ENCODE data around the gene PPFIBP1. TPM values are rescaled to one million over a fixed set of nuclear protein-coding genes. Genes with fewer than 3 reads are reported as not detected.
A peak's percentile ranks its signal among the peaks of the same experiment; 100 is the strongest.

Gene PPFIBP1
- total and polyA plus RNA-seq, 2 of the 13 experiments (the other 11 are each of a cell fraction or from before 2014, with no cell fraction given) = 16.2 to 21.8 TPM

DNA sequence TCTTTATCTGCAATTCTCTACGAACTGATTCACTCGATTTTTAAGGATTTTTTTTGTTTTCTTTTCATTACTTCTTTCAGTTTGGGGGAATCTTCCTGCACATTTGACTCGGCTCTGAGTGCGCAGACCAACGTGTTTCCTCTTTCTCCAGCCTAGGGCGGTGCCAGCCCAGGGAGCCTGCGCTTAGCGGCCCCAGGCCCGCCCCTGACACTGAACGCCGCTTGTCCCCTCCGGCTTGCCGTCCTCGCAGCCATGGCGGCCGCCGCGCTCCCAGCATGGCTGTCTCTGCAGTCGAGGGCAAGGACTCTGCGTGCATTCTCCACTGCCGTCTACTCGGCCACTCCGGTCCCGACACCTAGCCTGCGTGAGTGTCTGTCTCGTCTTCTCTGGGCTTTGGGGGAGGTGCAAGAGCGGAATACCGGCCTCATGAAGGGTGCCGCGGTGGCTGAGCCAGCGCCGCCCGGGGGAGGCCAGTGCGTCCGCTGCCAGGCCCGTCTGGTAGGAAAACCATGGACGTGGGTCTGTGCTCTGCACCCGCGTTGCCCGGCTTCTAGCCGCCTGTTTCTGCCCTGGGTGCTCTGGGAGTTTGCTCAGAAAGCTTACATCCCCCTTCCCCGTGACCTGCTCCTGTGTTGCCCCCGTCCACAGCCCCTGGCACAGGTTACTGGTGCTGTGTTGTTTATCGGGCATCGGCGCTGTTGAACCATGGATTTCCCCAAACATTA is 186.7 kb downstream of the PPFIBP1 start, which contains the start of gene MRPS35 (continued):
- TF ChIP-seq MAZ (IDR thresholded peaks at IDR 0.05; ENCODE audit: borderline replicate concordance, low read depth, low read length) = 0 out of 2 replicates have a peak, but pooled peaks have one; percentile 8
- TF ChIP-seq MAZ (CRISPR knock-in tag; IDR thresholded peaks at IDR 0.05; ENCODE audit: low read depth) = peak; percentile 89
- no peak; the same call in 1 of the 2 replicates for TF ChIP-seq ZNF7 (CRISPR knock-in tag; IDR thresholded peaks at IDR 0.05)
- no peak for TF ChIP-seq CBX2 (IDR thresholded peaks at IDR 0.05; ENCODE audit: low read depth, low read length)
- no peak for TF ChIP-seq CBX2 (CRISPR knock-in tag; IDR thresholded peaks at IDR 0.05; ENCODE audit: low read depth)
- no peak for TF ChIP-seq ZNF337 (CRISPR knock-in tag; IDR thresholded peaks at IDR 0.05; ENCODE audit: borderline replicate concordance, low read depth)
- TF ChIP-seq, protein P1, sequence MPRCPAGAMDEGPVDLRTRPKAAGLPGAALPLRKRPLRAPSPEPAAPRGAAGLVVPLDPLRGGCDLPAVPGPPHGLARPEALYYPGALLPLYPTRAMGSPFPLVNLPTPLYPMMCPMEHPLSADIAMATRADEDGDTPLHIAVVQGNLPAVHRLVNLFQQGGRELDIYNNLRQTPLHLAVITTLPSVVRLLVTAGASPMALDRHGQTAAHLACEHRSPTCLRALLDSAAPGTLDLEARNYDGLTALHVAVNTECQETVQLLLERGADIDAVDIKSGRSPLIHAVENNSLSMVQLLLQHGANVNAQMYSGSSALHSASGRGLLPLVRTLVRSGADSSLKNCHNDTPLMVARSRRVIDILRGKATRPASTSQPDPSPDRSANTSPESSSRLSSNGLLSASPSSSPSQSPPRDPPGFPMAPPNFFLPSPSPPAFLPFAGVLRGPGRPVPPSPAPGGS (CRISPR knock-in tag; IDR thresholded peaks at IDR 0.05) = no peak
- TF ChIP-seq ZFYVE20 (CRISPR knock-in tag; IDR thresholded peaks at IDR 0.05; ENCODE audit: borderline replicate concordance, low read depth) = no peak; the same call in 1 of the 2 replicates
- peak; percentile 98 for TF ChIP-seq DMAP1 (CRISPR knock-in tag; IDR thresholded peaks at IDR 0.05)
- no peak; the same call in 1 of the 2 replicates for TF ChIP-seq ZNF747 (CRISPR knock-in tag; IDR thresholded peaks at IDR 0.05; ENCODE audit: borderline replicate concordance)
- TF ChIP-seq SIN3A (IDR thresholded peaks at IDR 0.05; ENCODE audit: borderline replicate concordance, low read depth, low read length) = peak; percentile 61; the same call in 1 of the 2 replicates
- TF ChIP-seq, protein P2, sequence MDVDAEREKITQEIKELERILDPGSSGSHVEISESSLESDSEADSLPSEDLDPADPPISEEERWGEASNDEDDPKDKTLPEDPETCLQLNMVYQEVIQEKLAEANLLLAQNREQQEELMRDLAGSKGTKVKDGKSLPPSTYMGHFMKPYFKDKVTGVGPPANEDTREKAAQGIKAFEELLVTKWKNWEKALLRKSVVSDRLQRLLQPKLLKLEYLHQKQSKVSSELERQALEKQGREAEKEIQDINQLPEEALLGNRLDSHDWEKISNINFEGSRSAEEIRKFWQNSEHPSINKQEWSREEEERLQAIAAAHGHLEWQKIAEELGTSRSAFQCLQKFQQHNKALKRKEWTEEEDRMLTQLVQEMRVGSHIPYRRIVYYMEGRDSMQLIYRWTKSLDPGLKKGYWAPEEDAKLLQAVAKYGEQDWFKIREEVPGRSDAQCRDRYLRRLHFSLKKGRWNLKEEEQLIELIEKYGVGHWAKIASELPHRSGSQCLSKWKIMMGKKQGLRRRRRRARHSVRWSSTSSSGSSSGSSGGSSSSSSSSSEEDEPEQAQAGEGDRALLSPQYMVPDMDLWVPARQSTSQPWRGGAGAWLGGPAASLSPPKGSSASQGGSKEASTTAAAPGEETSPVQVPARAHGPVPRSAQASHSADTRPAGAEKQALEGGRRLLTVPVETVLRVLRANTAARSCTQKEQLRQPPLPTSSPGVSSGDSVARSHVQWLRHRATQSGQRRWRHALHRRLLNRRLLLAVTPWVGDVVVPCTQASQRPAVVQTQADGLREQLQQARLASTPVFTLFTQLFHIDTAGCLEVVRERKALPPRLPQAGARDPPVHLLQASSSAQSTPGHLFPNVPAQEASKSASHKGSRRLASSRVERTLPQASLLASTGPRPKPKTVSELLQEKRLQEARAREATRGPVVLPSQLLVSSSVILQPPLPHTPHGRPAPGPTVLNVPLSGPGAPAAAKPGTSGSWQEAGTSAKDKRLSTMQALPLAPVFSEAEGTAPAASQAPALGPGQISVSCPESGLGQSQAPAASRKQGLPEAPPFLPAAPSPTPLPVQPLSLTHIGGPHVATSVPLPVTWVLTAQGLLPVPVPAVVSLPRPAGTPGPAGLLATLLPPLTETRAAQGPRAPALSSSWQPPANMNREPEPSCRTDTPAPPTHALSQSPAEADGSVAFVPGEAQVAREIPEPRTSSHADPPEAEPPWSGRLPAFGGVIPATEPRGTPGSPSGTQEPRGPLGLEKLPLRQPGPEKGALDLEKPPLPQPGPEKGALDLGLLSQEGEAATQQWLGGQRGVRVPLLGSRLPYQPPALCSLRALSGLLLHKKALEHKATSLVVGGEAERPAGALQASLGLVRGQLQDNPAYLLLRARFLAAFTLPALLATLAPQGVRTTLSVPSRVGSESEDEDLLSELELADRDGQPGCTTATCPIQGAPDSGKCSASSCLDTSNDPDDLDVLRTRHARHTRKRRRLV (CRISPR knock-in tag; IDR thresholded peaks at IDR 0.05) = no peak; the same call in 1 of the 2 replicates
- TF ChIP-seq SMAD1 (CRISPR knock-in tag; IDR thresholded peaks at IDR 0.05; ENCODE audit: borderline replicate concordance, low read depth) = peak; percentile 67; the same call in 1 of the 2 replicates
- no peak for TF ChIP-seq CC2D1A (CRISPR knock-in tag; IDR thresholded peaks at IDR 0.05)
- no peak for TF ChIP-seq MAFF (IDR thresholded peaks at IDR 0.05; ENCODE audit: low read depth, low read length)
- no peak; the same call in 1 of the 2 replicates for TF ChIP-seq ZNF737 (CRISPR knock-in tag; IDR thresholded peaks at IDR 0.05; ENCODE audit: borderline replicate concordance)
- peak; percentile 87 for TF ChIP-seq MED1 (CRISPR knock-in tag; IDR thresholded peaks at IDR 0.05)
- no peak for TF ChIP-seq TCF7L2 (IDR thresholded peaks at IDR 0.05; ENCODE audit: low read depth, low read length)
- no peak for TF ChIP-seq HNRNPH1 (optimal IDR thresholded peaks at IDR 0.05; ENCODE audit: low read depth, low read length)
- TF ChIP-seq, protein P3, sequence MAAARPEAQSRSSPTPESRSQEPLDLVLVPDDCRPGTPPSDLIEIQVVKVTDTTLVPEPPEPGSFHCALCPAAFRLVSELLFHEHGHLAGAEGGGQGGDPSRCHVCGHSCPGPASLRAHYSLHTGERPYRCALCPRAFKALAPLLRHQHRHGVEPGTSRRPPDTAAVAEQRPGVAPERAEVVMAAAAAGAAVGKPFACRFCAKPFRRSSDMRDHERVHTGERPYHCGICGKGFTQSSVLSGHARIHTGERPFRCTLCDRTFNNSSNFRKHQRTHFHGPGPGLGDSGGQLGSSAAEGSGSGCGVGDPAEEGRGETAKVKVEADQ (CRISPR knock-in tag; IDR thresholded peaks at IDR 0.05; ENCODE audit: borderline replicate concordance) = peak; percentile 88; the same call in 1 of the 2 replicates
- no peak for TF ChIP-seq ZNF549 (CRISPR knock-in tag; IDR thresholded peaks at IDR 0.05)
- TF ChIP-seq TOE1 (CRISPR knock-in tag; IDR thresholded peaks at IDR 0.05) = no peak
- peak; percentile 21; the same call in 1 of the 2 replicates for TF ChIP-seq ZNF572 (CRISPR knock-in tag; IDR thresholded peaks at IDR 0.05)
